ENCODE measurements around the gene MCM3.

The MCM3 gene

GRCh38 chr6:52233975-52234823, 50.3 kb downstream of the MCM3 start (continued):
- TF ChIP-seq ZNF518A (tag by site-specific recombination; conservative IDR thresholded peaks at IDR 0.05; ENCODE audit: low read depth) (no peak), BCL11B (tag by site-specific recombination; IDR thresholded peaks at IDR 0.05; ENCODE audit: low read depth) (no peak), ZNF600 (tag by site-specific recombination; IDR thresholded peaks at IDR 0.05) (peak; percentile 72), ZXDB (tag by site-specific recombination; IDR thresholded peaks at IDR 0.05) (peak; percentile 39; the same call in 1 of the 2 replicates), ZNF335 (tag by site-specific recombination; conservative IDR thresholded peaks at IDR 0.05) (no peak), GFI1B (tag by site-specific recombination; IDR thresholded peaks at IDR 0.05) (no peak), ZNF223 (tag by site-specific recombination; IDR thresholded peaks at IDR 0.05) (no peak), ZNF621 (tag by site-specific recombination; IDR thresholded peaks at IDR 0.05) (no peak), KLF8 (tag by site-specific recombination; IDR thresholded peaks at IDR 0.05) (no peak), ZNF23 (tag by site-specific recombination; IDR thresholded peaks at IDR 0.05; ENCODE audit: borderline replicate concordance) (no peak), GLI2 (tag by site-specific recombination; IDR thresholded peaks at IDR 0.05; ENCODE audit: borderline replicate concordance, low read depth) (no peak), ZFP41 (tag by site-specific recombination; IDR thresholded peaks at IDR 0.05; ENCODE audit: borderline replicate concordance) (no peak), FEZF1 (tag by site-specific recombination; IDR thresholded peaks at IDR 0.05) (peak; percentile 93), ZNF585B (tag by site-specific recombination; IDR thresholded peaks at IDR 0.05) (no peak), PRDM10 (tag by site-specific recombination; IDR thresholded peaks at IDR 0.05) (no peak), OVOL3 (tag by site-specific recombination; IDR thresholded peaks at IDR 0.05) (no peak), ZEB2 (tag by site-specific recombination; IDR thresholded peaks at IDR 0.05) (no peak), ZNF560 (tag by site-specific recombination; IDR thresholded peaks at IDR 0.05; ENCODE audit: borderline replicate concordance) (no peak)
- TF ChIP-seq, protein P1, sequence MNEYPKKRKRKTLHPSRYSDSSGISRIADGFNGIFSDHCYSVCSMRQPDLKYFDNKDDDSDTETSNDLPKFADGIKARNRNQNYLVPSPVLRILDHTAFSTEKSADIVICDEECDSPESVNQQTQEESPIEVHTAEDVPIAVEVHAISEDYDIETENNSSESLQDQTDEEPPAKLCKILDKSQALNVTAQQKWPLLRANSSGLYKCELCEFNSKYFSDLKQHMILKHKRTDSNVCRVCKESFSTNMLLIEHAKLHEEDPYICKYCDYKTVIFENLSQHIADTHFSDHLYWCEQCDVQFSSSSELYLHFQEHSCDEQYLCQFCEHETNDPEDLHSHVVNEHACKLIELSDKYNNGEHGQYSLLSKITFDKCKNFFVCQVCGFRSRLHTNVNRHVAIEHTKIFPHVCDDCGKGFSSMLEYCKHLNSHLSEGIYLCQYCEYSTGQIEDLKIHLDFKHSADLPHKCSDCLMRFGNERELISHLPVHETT (tag by site-specific recombination; IDR thresholded peaks at IDR 0.05): no peak
- TF ChIP-seq, protein P2, sequence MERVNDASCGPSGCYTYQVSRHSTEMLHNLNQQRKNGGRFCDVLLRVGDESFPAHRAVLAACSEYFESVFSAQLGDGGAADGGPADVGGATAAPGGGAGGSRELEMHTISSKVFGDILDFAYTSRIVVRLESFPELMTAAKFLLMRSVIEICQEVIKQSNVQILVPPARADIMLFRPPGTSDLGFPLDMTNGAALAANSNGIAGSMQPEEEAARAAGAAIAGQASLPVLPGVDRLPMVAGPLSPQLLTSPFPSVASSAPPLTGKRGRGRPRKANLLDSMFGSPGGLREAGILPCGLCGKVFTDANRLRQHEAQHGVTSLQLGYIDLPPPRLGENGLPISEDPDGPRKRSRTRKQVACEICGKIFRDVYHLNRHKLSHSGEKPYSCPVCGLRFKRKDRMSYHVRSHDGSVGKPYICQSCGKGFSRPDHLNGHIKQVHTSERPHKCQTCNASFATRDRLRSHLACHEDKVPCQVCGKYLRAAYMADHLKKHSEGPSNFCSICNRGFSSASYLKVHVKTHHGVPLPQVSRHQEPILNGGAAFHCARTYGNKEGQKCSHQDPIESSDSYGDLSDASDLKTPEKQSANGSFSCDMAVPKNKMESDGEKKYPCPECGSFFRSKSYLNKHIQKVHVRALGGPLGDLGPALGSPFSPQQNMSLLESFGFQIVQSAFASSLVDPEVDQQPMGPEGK (tag by site-specific recombination; IDR thresholded peaks at IDR 0.05): no peak
- TF ChIP-seq, protein P3, sequence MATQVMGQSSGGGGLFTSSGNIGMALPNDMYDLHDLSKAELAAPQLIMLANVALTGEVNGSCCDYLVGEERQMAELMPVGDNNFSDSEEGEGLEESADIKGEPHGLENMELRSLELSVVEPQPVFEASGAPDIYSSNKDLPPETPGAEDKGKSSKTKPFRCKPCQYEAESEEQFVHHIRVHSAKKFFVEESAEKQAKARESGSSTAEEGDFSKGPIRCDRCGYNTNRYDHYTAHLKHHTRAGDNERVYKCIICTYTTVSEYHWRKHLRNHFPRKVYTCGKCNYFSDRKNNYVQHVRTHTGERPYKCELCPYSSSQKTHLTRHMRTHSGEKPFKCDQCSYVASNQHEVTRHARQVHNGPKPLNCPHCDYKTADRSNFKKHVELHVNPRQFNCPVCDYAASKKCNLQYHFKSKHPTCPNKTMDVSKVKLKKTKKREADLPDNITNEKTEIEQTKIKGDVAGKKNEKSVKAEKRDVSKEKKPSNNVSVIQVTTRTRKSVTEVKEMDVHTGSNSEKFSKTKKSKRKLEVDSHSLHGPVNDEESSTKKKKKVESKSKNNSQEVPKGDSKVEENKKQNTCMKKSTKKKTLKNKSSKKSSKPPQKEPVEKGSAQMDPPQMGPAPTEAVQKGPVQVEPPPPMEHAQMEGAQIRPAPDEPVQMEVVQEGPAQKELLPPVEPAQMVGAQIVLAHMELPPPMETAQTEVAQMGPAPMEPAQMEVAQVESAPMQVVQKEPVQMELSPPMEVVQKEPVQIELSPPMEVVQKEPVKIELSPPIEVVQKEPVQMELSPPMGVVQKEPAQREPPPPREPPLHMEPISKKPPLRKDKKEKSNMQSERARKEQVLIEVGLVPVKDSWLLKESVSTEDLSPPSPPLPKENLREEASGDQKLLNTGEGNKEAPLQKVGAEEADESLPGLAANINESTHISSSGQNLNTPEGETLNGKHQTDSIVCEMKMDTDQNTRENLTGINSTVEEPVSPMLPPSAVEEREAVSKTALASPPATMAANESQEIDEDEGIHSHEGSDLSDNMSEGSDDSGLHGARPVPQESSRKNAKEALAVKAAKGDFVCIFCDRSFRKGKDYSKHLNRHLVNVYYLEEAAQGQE (tag by site-specific recombination; IDR thresholded peaks at IDR 0.05): no peak
